HG02588 (cell line): ENCODE results near the gene CLASRP.
"Not testable (repeated sequence)": the region's sequence is repeated elsewhere in the genome, so short reads cannot be mapped to it uniquely, and the experiment has no call there.

Experiments
- ATAC-seq: cut with Tn5 transposase; IDR thresholded peaks from one replicate; pipeline ENCODE4 v1.9.1; 2021; ENCODE audit warnings: mild to moderate bottlenecking, moderate library complexity; ENCODE audit not compliant: unreplicated experiment

The CLASRP gene

GRCh38 chr19:45100201-45100600, 61.4 kb downstream of the CLASRP start:
- no peak for ATAC-seq

GRCh38 chr19:45100846-45101252, 62.0 kb downstream of the CLASRP start:
- ATAC-seq, result no peak

GRCh38 chr19:45101806-45102205, 63.0 kb downstream of the CLASRP start:
- no peak for ATAC-seq

- ATAC-seq, result no peak
Observed at GRCh38 chr19:45102481-45102880, 63.6 kb downstream of the CLASRP start.

GRCh38 chr19:45103156-45103507, 64.3 kb downstream of the CLASRP start:
- ATAC-seq, result no peak

- no peak for ATAC-seq
Observed at GRCh38 chr19:45103508-45104319, 64.9 kb downstream of the CLASRP start.

GRCh38 chr19:45104658-45105349, 66.0 kb downstream of the CLASRP start:
- ATAC-seq, result no peak

- ATAC-seq, result not testable (repeated sequence)
Observed at GRCh38 chr19:45106363-45106762, 67.5 kb downstream of the CLASRP start.

- ATAC-seq, result no peak
Observed at GRCh38 chr19:45107621-45108150, 68.8 kb downstream of the CLASRP start.

- ATAC-seq, result no peak
Observed at GRCh38 chr19:45110851-45111266, 72.0 kb downstream of the CLASRP start.

GRCh38 chr19:45112111-45112827, 73.4 kb downstream of the CLASRP start:
- no peak for ATAC-seq

GRCh38 chr19:45113628-45114027, 74.8 kb downstream of the CLASRP start:
- no peak for ATAC-seq

- ATAC-seq, result no peak
Observed at GRCh38 chr19:45114116-45114515, 75.3 kb downstream of the CLASRP start.

- ATAC-seq, result no peak
Observed at GRCh38 chr19:45115809-45116615, 77.2 kb downstream of the CLASRP start.

GRCh38 chr19:45117167-45117594, 78.3 kb downstream of the CLASRP start:
- no peak for ATAC-seq

GRCh38 chr19:45117671-45118070, 78.8 kb downstream of the CLASRP start:
- ATAC-seq, result no peak

GRCh38 chr19:45118106-45118505, 79.3 kb downstream of the CLASRP start:
- no peak for ATAC-seq

GRCh38 chr19:45118591-45119355, 79.9 kb downstream of the CLASRP start:
- not testable (repeated sequence) for ATAC-seq

GRCh38 chr19:45119582-45119981, 80.7 kb downstream of the CLASRP start:
- ATAC-seq, result no peak
